Forelimb muscle (tissue), 1 donor: ENCODE measurements around the gene PEPD. TPM values are rescaled to one million over a fixed set of nuclear protein-coding genes. Genes with fewer than 3 reads are reported as not detected.

Experiments used
- DNase-seq: peaks from one replicate; pipeline ENCODE4 v3.0.0-alpha.2; 2013; ENCODE audit warnings: low read depth
- polyA plus RNA-seq: library from polyadenylated mRNA; unstranded; fragments of 120-200 nt; gene quantifications from one replicate; pipeline ENCODE4 v1.2.1, GENCODE V29; 2013; ENCODE audit not compliant: insufficient read length

The PEPD gene
- polyA plus RNA-seq, 1 donor, result 36.7 TPM

- no peak for DNase-seq
Observed at GRCh38 chr19:33395561-33396550, 125.7 kb downstream of the PEPD start.

DNA sequence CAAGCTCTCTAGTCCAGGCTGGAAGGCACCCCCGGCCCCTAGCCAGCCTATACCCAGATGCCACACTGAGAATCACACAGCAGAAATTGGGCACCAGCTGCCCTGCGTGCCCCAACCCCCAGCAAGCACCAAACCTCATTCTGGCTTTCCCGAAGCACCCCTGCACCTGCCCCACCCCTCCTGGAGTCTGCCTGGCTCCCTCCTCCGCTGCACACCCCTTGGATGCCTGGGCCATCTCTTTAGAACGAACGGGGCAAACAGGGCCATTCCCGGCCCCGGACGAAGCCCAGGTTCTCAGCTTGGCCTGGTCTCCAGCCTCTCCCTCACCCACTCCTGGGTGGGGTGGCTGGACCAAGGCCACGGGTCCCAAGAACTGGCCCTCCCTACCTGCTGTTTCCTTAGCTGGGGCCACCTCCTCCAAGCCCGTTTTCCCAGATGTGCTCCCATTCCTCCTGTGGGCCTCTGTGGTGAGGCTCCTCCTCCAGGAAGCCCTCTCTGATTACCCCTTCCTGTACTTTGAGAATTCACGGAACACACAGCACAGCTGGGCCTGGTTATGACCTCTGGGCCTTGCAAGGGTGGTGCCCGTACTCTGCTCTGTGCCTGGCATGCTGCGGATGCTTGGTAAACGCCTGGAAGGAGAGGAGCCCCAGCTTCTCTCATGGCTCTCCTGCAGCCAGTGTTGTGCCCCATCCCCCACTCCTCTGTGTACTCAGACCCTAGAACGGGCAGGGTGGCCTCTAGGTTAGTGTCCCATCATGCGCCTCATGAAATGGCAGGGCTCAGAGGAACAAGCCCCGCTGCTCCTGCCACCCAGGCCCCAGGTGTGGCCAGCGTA is 126.6 kb downstream of the PEPD start:
- DNase-seq, result no peak

- DNase-seq, result no peak
Observed at GRCh38 chr19:33394006-33394722, 127.4 kb downstream of the PEPD start.

GRCh38 chr19:33393286-33394005 is 128.1 kb downstream of the PEPD start:
- no peak for DNase-seq

GRCh38 chr19:33392341-33393285 is 129.0 kb downstream of the PEPD start:
- no peak for DNase-seq

DNA sequence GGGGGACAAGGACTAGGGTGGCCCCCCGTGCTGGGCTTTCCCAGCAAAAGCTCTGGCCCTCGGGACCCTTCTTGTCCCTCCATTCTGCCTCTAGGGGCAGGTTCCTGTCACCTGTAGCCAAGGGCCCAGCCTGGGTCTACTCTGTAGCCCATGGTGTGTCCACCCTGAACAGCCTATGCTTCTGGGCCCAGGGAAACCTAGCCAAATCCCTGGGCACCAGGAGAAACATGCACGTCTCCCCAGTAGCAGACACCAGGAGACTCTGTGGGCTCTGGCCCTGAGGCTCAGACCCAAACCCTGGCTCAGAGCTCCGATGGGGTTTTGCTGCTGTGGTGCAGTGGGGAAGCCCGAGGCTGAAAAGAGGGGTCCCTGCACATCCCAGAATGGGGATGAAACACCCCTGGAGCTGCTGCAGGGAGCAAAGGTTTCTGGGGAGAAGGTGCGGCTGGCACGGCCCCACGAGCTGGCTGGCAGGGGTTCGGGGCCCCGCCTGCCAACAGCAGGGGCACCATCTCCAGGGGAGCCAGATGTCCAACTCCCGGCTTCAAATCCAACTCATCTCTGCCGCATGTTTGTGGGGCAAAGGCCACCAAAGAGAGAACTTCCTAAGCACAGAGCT is 129.9 kb downstream of the PEPD start:
- DNase-seq, result no peak

DNA sequence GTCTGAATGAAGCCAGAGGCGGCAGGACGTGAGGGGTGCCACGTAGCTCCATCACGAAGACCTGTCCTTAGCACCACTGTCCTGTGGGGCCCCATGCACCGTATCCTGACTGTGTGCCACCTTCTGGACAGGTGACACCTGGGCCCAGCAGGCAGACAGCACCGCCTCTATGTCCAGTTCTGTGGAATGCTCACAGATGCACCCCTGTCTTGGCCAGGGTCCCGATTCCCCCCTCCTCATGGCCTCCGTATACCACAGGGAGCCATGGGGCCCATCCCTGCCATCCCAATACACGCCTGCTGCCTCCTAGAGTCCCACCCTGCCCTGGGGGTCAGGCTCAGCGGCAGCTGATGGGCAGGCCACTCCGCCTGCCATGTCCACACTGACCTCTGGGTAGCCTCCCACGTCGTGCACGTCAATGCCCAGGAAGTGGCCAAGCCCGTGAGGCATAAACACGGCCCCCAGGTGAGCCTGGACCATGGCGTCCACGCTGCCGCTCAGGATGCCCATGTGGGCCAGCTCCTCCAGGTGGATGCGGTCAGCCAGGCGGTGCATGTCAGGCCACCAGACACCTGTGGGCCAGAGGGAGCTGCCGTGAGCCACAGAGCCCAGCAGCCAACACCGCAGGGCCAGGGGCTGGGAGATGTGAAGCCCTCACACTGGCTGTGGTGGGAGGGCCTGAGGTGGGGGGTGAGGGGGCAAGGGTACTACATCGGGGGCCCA is 130.5 kb downstream of the PEPD start:
- DNase-seq, result no peak

DNA sequence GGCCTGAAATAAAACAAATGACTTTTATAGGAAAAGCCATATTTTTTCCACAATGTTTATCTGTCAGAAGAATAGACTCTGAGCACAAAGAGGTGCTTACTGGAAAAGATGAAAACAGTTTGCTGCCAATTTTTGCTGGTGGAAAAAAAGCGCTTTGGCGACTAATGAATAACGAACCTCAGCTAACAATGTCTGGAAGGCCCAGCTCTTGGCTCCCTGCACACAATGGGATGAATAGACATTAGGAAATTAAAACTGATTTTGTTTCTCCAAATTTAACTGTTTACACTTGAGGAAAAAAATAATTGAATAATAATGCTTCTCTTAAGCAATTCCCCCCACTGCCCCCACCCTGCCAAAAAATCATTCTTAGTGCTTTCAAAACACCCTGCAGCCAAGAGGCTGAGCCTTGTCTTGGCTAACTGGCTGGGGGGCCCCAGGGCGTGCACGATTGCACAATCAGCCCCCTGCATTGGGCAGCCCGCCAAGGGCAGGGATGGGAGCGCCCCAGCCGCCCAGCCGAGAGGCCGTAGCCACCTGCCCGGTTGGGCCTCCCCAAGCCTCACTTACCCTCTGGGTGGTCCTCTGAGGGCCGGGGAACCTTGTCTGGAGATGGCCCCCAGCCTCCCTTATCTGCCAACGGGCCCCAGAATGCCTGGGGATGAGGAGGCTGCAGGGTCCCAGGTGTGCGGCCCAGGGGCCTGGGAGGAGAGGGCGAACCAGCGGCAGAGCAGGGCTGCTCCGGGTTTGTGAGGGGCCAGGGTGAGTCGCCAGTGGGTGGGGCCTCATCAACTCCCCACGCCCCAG is 131.3 kb downstream of the PEPD start:
- DNase-seq, result peak; percentile 92

GRCh38 chr19:33389421-33390100 is 132.0 kb downstream of the PEPD start:
- DNase-seq, result no peak

DNA sequence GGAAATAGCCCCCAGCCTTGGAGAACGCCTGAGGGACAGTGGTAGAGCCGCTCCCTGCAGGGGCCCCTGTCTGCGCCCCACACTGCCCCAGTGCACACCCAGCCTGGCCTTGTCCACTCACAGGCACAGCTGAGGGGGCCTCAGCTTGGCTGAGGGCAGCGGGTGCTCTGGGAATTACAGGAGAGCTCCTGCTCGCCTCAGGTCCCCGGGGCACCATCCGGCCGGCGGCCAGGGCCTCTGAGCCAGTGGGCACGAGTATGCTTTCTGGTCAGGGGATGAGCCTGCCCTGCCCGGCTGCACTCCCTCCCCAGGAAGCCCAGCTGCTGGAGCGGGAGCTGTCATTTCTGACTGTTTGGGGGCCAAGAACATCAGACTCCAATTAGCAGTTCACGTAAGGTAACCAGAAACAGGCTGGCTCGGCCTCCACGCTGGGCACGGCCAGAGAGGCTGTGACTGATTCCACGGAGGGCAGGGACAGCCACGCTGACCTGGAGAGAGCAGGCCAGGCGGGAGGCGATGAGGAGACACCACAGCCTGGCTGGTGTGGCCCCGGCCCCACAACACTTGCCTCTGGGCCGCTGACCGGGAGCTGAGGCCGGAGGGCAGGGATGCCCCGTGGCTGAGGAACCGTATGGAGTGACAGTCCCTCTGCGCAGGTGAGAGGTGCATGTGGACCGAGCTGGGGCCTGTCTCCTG is 132.7 kb downstream of the PEPD start:
- no peak for DNase-seq

- DNase-seq, result no peak
Observed at GRCh38 chr19:33388231-33388724, 133.3 kb downstream of the PEPD start.

GRCh38 chr19:33387351-33388230 is 134.0 kb downstream of the PEPD start:
- DNase-seq, result no peak

GRCh38 chr19:33386361-33386858 is 135.2 kb downstream of the PEPD start:
- DNase-seq, result no peak

DNA sequence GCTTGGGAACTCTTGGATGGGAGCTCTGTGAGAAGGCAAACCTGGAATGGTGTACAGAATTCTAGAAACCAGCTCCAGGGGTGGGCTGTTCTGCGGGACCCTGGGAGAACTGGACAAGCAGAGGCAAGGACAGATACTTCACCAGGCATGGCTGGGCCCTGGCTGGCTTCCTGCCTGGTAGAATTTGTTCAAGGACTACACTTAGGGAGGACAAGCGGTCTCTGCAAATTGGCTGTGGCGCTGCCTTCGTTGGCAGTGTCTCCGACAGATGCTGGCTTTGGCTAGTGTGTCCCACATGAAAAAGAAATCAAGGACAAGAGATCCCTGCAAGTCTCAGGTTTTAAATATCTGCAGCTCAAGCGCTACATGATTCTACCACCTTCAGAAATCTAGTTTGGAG is 135.6 kb downstream of the PEPD start:
- DNase-seq, result no peak

GRCh38 chr19:33384983-33385382 is 136.6 kb downstream of the PEPD start:
- no peak for DNase-seq
